ENCODE results near the gene FKBP8. TPM values are rescaled to one million over a fixed set of nuclear protein-coding genes. Genes with fewer than 3 reads are reported as not detected.

FKBP8 gene
- total RNA-seq, 1 experiment from 2014 or later = 100.0 TPM

- no peak for DNase-seq (ENCODE audit: extremely low read depth, low read depth)
Observed at GRCh38 chr19:18488838-18489626, 54.3 kb downstream of the FKBP8 start.

DNA sequence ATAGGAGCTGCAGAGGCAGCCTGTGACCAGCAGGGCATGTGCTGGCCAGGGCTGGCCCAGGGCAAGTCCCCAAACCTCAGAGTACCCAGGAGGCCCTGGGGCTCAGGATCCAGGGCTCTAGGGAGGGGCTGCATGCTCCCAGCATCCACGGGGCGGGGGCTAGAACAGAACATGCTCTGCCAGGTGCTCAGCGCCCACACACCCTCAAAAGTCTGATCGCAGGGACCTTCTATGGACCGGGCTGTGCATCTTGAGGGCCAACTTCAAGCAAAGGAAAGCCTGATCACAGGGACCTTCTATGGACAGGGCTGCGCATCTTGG lies 55.0 kb downstream of the FKBP8 start:
- DNase-seq (ENCODE audit: extremely low read depth, low read depth) = no peak

GRCh38 chr19:18487576-18488402 lies 55.6 kb downstream of the FKBP8 start:
- no peak for DNase-seq (ENCODE audit: extremely low read depth, low read depth)

- no peak for DNase-seq (ENCODE audit: extremely low read depth, low read depth)
Observed at GRCh38 chr19:18486746-18487145, 56.6 kb downstream of the FKBP8 start.

DNA sequence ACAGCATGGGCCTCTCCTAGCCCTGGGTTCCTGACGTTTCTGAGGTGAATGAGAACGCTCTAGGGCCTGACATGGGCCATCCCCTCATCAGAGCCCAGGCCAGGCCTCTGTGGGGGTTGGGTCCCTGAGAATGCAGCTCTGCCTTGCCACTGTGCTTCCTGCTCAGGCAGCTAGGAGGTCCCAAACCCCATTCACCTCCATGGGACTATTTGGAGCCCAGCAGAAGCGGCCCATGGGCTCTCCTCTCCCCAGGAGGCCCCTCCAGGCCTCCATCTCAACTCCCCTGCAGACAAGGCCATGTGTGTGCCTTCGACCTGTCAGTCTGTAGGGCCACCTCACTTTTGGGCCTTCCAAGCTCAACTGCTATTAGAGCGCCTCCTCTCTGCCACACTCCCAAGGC lies 58.4 kb downstream of the FKBP8 start:
- no peak for DNase-seq (ENCODE audit: extremely low read depth, low read depth)

- no peak for DNase-seq (ENCODE audit: extremely low read depth, low read depth)
Observed at GRCh38 chr19:18483119-18483890, 60.1 kb downstream of the FKBP8 start.

Other genes starting within 250 kb of the FKBP8 start
- 207 and 261 TPM in 2 replicates for gene LSM4, start 220.5 kb downstream of the FKBP8 start, total RNA-seq (2014; rRNA removed; shearing (Covaris generic))
- gene PGPEP1, start 203.0 kb downstream of the FKBP8 start, total RNA-seq (2014; rRNA removed; shearing (Covaris generic)) = 3.5 and 4.0 TPM in 2 replicates
- gene GDF15, start 157.4 kb downstream of the FKBP8 start, total RNA-seq (2014; rRNA removed; shearing (Covaris generic)) = 281 and 371 TPM in 2 replicates
- gene LRRC25, start 146.0 kb downstream of the FKBP8 start, total RNA-seq (2014; rRNA removed; shearing (Covaris generic)) = not detected in 2 replicates
- gene SSBP4, start 124.2 kb downstream of the FKBP8 start, total RNA-seq (2014; rRNA removed; shearing (Covaris generic)) = 31.0 and 46.3 TPM in 2 replicates
- gene ISYNA1, start 105.4 kb downstream of the FKBP8 start, total RNA-seq (2014; rRNA removed; shearing (Covaris generic)) = 1.2 and 1.4 TPM in 2 replicates
- gene ELL, start 21.5 kb downstream of the FKBP8 start, total RNA-seq (2014; rRNA removed; shearing (Covaris generic)) = 6.7 and 8.2 TPM in 2 replicates
- gene KXD1, start 14.3 kb upstream of the FKBP8 start, total RNA-seq (2014; rRNA removed; shearing (Covaris generic)) = 91.5 and 108 TPM in 2 replicates
- 1,097 and 1,144 TPM in 2 replicates for gene UBA52, start 28.3 kb upstream of the FKBP8 start, total RNA-seq (2014; rRNA removed; shearing (Covaris generic))
- gene REX1BD, start 45.2 kb upstream of the FKBP8 start, total RNA-seq (2014; rRNA removed; shearing (Covaris generic)) = 27.9 and 46.6 TPM in 2 replicates
- 91.3 and 109 TPM in 2 replicates for gene CRLF1, start 63.2 kb upstream of the FKBP8 start, total RNA-seq (2014; rRNA removed; shearing (Covaris generic))
- 3.9 and 7.7 TPM in 2 replicates for gene TMEM59L, start 69.3 kb upstream of the FKBP8 start, total RNA-seq (2014; rRNA removed; shearing (Covaris generic))
- 6.4 and 6.6 TPM in 2 replicates for gene KLHL26, start 93.5 kb upstream of the FKBP8 start, total RNA-seq (2014; rRNA removed; shearing (Covaris generic))
- gene CRTC1, start 140.1 kb upstream of the FKBP8 start, total RNA-seq (2014; rRNA removed; shearing (Covaris generic)) = 2.9 and 3.2 TPM in 2 replicates
- gene COMP, start 247.7 kb upstream of the FKBP8 start, total RNA-seq (2014; rRNA removed; shearing (Covaris generic)) = not detected in 2 replicates